Activated CD4-positive, alpha-beta T cell treated with anti-CD3 and anti-CD28 coated beads for 36 hours (primary cell): ENCODE data around the gene SLC25A12. TPM values are rescaled to one million over a fixed set of nuclear protein-coding genes. Genes with fewer than 3 reads are reported as not detected.

ENCODE experiments used
- ATAC-seq: fragments of 200-7000 bp; cut with Tn5 transposase; one replicate; pipeline ENCODE4 v1.10.0; 2021; ENCODE audit warnings: mild to moderate bottlenecking, moderate library complexity
- CTCF ChIA-PET: fragments of 350-600 bp; sonication (Branson Sonifier 250); formaldehyde crosslinking; loops from one replicate; lab custom pipeline; 2021; ENCODE audit warnings: antibody characterized with exemption; lab: Charles Lee
- POLR2A ChIA-PET: fragments of 350-600 bp; sonication (Branson Sonifier 250); formaldehyde crosslinking; loops from one replicate; lab custom pipeline; 2021; ENCODE audit warnings: antibody characterized with exemption, inconsistent platforms; lab: Charles Lee
- DNase-seq: peaks from one replicate; pipeline ENCODE4 v3.0.0-alpha.2; 2020
- H3K27ac Mint-ChIP-seq: one replicate; pipeline ENCODE4 v1.8.0; 2021; ENCODE audit warnings: mixed read lengths
- H3K27me3 Mint-ChIP-seq: one replicate; pipeline ENCODE4 v1.8.0; 2021; ENCODE audit warnings: mixed read lengths
- H3K36me3 Mint-ChIP-seq: one replicate; pipeline ENCODE4 v1.8.0; 2021; ENCODE audit warnings: low read depth, mixed read lengths
- H3K4me1 Mint-ChIP-seq: one replicate; pipeline ENCODE4 v1.8.0; 2021; ENCODE audit warnings: mixed read lengths
- H3K4me3 Mint-ChIP-seq: one replicate; pipeline ENCODE4 v1.8.0; 2021; ENCODE audit warnings: mild to moderate bottlenecking, moderate library complexity, mixed read lengths
- H3K9me3 Mint-ChIP-seq: one replicate; pipeline ENCODE4 v1.8.0; 2021; ENCODE audit warnings: low read depth, mixed read lengths
- intact Hi-C, 2 experiments: fragments of 100-400 bp; cut with DNase I in 1 of 2; cut with micrococcal nuclease in 1 of 2; formaldehyde crosslinking; loops; one replicate each; pipeline versions ENCODE4 v1.14.2 to v1.15.1; 2022 to 2024; cut with DNase I, micrococcal nuclease
- total RNA-seq, 2 experiments: library from RNA; stranded (reverse); gene quantifications; one replicate each; pipeline ENCODE4 v1.2.3, GENCODE V29; 2021

SLC25A12 gene
- total RNA-seq, 2 experiments from 2014 or later = 19.5 to 22.4 TPM

DNA sequence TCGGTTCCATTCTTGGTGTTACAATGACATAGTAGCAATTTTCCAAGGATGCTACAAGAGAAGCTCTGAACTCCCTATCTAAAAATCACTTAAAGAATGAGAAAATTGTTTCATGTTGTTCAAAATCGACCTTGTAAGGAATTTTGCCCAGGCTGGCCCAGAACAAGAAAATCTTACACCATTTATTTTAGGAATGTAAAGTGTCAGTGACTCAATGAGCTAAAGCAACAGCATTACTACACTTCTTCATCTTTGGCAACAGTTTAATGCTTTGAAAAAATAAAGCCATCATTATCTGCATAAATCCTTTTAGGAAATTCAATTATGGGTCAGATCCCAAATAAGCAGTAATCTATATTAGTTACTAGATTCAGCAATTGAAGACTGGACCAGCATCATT, 38.6 kb downstream of the SLC25A12 start:
- intact Hi-C loops = no loop called here
- Mint-ChIP-seq H3K4me1 (no peaks in the 10 kb centered on the region), H3K27ac (no peak overlapping the region), H3K36me3 (peaks cover 20% of the 10 kb centered on the region), H3K4me3 (no peak overlapping the region), H3K27me3 (no peaks in the 10 kb centered on the region), H3K9me3 (no peaks in the 10 kb centered on the region)
- ChIA-PET CTCF (interaction anchor here (0.6 kb wide), 1 partner anchor 12 kb away, joined by 4 read pairs; no protein-coding TSS in a partner anchor), POLR2A (no interaction called here)
- DNase-seq = no peak
- ATAC-seq = no peak

DNA sequence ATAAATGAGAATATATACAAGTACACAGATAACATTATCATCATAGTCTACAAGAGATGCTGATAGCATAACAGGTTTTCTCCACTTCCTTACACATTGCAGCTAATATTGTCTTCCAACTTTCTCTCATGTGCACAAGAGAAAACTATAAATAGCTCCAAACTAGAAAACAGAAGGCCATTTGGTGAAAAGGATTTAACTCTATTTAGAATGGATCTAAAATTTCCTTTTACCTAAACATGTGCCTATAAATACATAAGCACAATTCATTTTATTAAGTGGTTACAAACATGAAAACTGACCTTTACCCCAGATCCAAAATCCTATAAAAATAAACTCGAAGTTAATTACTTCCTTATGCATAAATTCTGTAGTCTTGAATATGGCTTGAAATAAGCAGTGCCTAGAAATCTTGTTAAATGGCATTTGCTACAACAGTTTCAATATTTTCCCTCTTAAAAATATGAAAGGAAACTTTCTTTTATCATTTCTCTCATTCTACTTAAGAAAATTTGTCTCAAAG, 41.6 kb downstream of the SLC25A12 start:
- CTCF ChIA-PET = interaction anchor here (1.1 kb wide), 1 partner anchor 45 kb away, joined by 4 read pairs; no protein-coding TSS in a partner anchor
- ATAC-seq (no peak), DNase-seq (no peak)
- Mint-ChIP-seq H3K4me3 (no peak overlapping the region), H3K9me3 (no peaks in the 10 kb centered on the region), H3K27me3 (no peaks in the 10 kb centered on the region), H3K27ac (no peak overlapping the region), H3K36me3 (peaks cover 27% of the 10 kb centered on the region), H3K4me1 (no peaks in the 10 kb centered on the region)
- POLR2A ChIA-PET = no interaction called here
- intact Hi-C loops = no loop called here

DNA sequence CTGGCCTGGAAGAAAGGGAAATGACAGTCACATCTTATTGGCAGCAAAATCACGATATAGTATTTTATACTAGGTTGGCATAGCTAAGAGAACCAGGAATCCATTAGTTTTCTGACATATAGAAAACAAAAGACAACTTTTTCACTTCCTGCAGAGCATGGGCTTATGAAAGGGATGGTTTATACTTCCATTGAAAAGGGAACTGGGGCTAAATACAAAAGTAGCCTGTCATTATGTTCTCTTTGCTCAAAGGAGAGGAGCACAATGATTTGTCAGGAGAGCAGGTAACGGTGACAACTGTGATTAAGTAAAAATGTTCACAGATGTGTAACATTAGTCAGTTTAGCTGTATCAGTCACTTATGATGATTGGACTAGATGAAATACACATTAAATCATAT, 46.4 kb downstream of the SLC25A12 start:
- no peaks in the 10 kb centered on the region for H3K27me3 Mint-ChIP-seq
- no peak for ATAC-seq
- ChIA-PET CTCF (interaction anchor here (0.7 kb wide), 1 partner anchor 743 kb away, joined by 3 read pairs; no protein-coding TSS in a partner anchor), POLR2A (no interaction called here)
- no peak for DNase-seq
- no peak overlapping the region for H3K4me3 Mint-ChIP-seq
- intact Hi-C loops = no loop called here
- H3K36me3 Mint-ChIP-seq = peaks cover 15% of the 10 kb centered on the region
- H3K9me3 Mint-ChIP-seq = no peaks in the 10 kb centered on the region
- no peak overlapping the region for H3K27ac Mint-ChIP-seq
- H3K4me1 Mint-ChIP-seq = no peaks in the 10 kb centered on the region

DNA sequence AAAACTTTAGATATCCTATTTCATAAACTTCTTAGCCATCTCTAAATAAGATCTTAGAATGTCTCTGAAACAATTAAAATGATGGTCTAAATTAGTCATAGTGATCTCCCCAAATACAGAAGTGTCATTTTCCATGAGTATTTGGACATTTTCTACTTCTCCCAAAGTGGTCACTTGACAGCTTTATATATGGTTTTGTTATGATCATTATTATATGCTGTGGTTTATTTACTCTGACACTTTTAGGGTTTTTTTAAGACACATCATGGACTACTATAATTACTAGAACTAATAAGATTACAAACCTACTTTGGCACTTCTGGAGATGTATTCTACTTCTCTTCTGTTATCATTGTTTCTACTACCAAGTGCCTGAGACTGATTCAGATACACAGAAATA, 47.1 kb downstream of the SLC25A12 start:
- Mint-ChIP-seq H3K27me3 (no peaks in the 10 kb centered on the region), H3K4me3 (no peak overlapping the region), H3K9me3 (no peaks in the 10 kb centered on the region), H3K27ac (no peak overlapping the region), H3K36me3 (peaks cover 17% of the 10 kb centered on the region), H3K4me1 (no peaks in the 10 kb centered on the region)
- intact Hi-C loops = no loop called here
- ATAC-seq = no peak
- ChIA-PET POLR2A (no interaction called here), CTCF (interaction anchor here (0.7 kb wide), 1 partner anchor 744 kb away, joined by 3 read pairs; no protein-coding TSS in a partner anchor)
- no peak for DNase-seq

DNA sequence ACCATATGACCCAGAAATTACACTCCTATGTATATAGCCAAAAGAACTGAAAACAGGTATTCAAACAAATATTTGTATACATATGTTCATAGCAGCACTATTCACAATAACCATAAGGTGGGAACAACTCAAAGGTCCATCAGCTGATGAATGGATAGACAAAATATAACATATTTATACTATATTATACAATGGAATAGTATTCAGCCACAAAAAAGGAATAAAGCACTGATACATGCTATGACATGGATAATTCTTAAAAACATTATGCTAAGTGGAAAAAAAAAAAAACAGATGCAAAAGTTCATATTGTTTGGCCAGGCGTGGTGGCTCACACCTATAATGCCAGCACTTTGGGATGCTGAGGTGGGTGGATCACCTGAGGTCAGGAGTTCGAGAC, 52.0 kb downstream of the SLC25A12 start:
- intact Hi-C loops = no loop called here
- ChIA-PET POLR2A (no interaction called here), CTCF (interaction anchor here (1.4 kb wide), 1 partner anchor 43 kb away, joined by 3 read pairs; no protein-coding TSS in a partner anchor)
- H3K4me1 Mint-ChIP-seq = no peaks in the 10 kb centered on the region
- H3K9me3 Mint-ChIP-seq = no peaks in the 10 kb centered on the region
- DNase-seq (no peak), ATAC-seq (no peak)
- no peak overlapping the region for H3K4me3 Mint-ChIP-seq
- H3K27me3 Mint-ChIP-seq = no peaks in the 10 kb centered on the region
- H3K36me3 Mint-ChIP-seq = peaks cover 33% of the 10 kb centered on the region
- H3K27ac Mint-ChIP-seq = no peak overlapping the region

- CTCF ChIA-PET = no interaction called here
- intact Hi-C loops = no loop called here
- Mint-ChIP-seq H3K27ac (no peak overlapping the region), H3K4me1 (no peaks in the 10 kb centered on the region), H3K9me3 (no peaks in the 10 kb centered on the region), H3K4me3 (no peak overlapping the region), H3K36me3 (peaks cover 64% of the 10 kb centered on the region), H3K27me3 (no peaks in the 10 kb centered on the region)
- ATAC-seq (no peak), DNase-seq (no peak)
- POLR2A ChIA-PET = no interaction called here
Observed at GRCh38 chr2:171837736-171838135, 56.3 kb downstream of the SLC25A12 start.

GRCh38 chr2:171836146-171836910, 57.7 kb downstream of the SLC25A12 start:
- no peaks in the 10 kb centered on the region for H3K4me1 Mint-ChIP-seq
- DNase-seq = no peak
- ATAC-seq = no peak
- H3K36me3 Mint-ChIP-seq = peaks cover 71% of the 10 kb centered on the region
- CTCF ChIA-PET = no interaction called here
- peaks cover 2% of the 10 kb centered on the region for H3K9me3 Mint-ChIP-seq
- intact Hi-C loops = no loop called here
- no peaks in the 10 kb centered on the region for H3K27me3 Mint-ChIP-seq
- H3K4me3 Mint-ChIP-seq = no peak overlapping the region
- no peak overlapping the region for H3K27ac Mint-ChIP-seq
- POLR2A ChIA-PET = interaction anchor here (0.6 kb wide), 1 partner anchor 777 kb away, joined by 4 read pairs; no protein-coding TSS in a partner anchor

GRCh38 chr2:171835386-171835785, 58.7 kb downstream of the SLC25A12 start:
- H3K4me1 Mint-ChIP-seq = no peaks in the 10 kb centered on the region
- ChIA-PET CTCF (no interaction called here), POLR2A (no interaction called here)
- ATAC-seq = no peak
- no peak overlapping the region for H3K4me3 Mint-ChIP-seq
- no peaks in the 10 kb centered on the region for H3K27me3 Mint-ChIP-seq
- peaks cover 73% of the 10 kb centered on the region for H3K36me3 Mint-ChIP-seq
- no peak for DNase-seq
- intact Hi-C loops = no loop called here
- peaks cover 5% of the 10 kb centered on the region for H3K9me3 Mint-ChIP-seq
- H3K27ac Mint-ChIP-seq = no peak overlapping the region

DNA sequence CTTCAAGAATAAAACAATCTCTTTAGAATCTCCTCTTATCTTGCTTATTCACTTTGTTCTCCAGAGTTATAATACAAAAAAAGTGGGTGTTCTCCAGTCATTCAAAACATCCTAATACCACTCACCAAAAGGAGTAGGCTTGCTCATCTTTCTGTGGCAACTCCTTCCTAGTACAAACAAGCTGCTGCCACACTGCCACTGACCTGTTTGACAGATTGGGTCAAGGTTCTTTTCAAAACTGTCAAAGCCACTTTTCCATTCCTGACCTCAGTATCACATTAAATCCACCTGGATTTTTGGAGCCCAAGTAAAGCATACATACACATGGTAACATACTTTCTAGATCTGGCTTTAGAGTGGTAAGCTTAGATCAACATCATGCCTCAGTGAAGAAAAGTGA, 59.8 kb downstream of the SLC25A12 start:
- ATAC-seq = no peak
- no peaks in the 10 kb centered on the region for H3K4me1 Mint-ChIP-seq
- intact Hi-C loops = no loop called here
- H3K9me3 Mint-ChIP-seq = peaks cover 5% of the 10 kb centered on the region
- no peak for DNase-seq
- peaks cover 76% of the 10 kb centered on the region for H3K36me3 Mint-ChIP-seq
- H3K27me3 Mint-ChIP-seq = no peaks in the 10 kb centered on the region
- H3K27ac Mint-ChIP-seq = no peak overlapping the region
- no peak overlapping the region for H3K4me3 Mint-ChIP-seq
- POLR2A ChIA-PET = no interaction called here
- CTCF ChIA-PET = interaction anchor here (1.3 kb wide), 1 partner anchor 43 kb away, joined by 3 read pairs; no protein-coding TSS in a partner anchor

DNA sequence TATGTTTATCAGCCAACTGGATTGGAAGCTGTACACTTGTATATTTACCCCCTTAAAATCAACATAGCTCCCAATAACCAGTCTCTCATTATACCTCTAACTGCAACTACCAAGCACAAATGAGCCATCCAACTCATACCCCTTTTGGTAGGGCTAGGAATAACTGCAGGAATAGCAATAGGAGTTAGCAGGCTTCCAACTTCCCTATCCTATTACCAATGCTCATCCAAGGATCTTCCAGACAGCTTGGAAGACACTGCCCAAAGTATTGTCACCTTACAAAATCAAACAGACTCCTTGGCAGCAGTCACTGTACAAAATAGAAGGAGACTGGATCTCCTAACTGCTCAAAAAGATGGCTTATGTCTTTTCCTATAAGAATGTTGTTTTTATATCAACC, 61.6 kb downstream of the SLC25A12 start:
- no peak for ATAC-seq
- Mint-ChIP-seq H3K27ac (no peak overlapping the region), H3K27me3 (no peaks in the 10 kb centered on the region), H3K4me3 (no peak overlapping the region), H3K9me3 (peaks cover 5% of the 10 kb centered on the region), H3K4me1 (no peaks in the 10 kb centered on the region), H3K36me3 (peaks cover 72% of the 10 kb centered on the region)
- POLR2A ChIA-PET = no interaction called here
- intact Hi-C loops = no loop called here
- CTCF ChIA-PET = interaction anchor here (0.5 to 1.1 kb wide), 2 partner anchors 16 to 40 kb away, joined by 3 read pairs; no protein-coding TSS in a partner anchor
- no peak for DNase-seq

GRCh38 chr2:171830039-171830438, 64.0 kb downstream of the SLC25A12 start:
- H3K9me3 Mint-ChIP-seq = peaks cover 5% of the 10 kb centered on the region
- H3K4me1 Mint-ChIP-seq = no peaks in the 10 kb centered on the region
- no peak overlapping the region for H3K4me3 Mint-ChIP-seq
- ATAC-seq = no peak
- H3K27me3 Mint-ChIP-seq = no peaks in the 10 kb centered on the region
- ChIA-PET CTCF (interaction anchor here (0.6 kb wide), 1 partner anchor 18 kb away, joined by 3 read pairs; no protein-coding TSS in a partner anchor), POLR2A (no interaction called here)
- DNase-seq = no peak
- intact Hi-C loops = no loop called here
- H3K27ac Mint-ChIP-seq = no peak overlapping the region
- H3K36me3 Mint-ChIP-seq = peaks cover 60% of the 10 kb centered on the region

- no peaks in the 10 kb centered on the region for H3K4me1 Mint-ChIP-seq
- ChIA-PET POLR2A (no interaction called here), CTCF (interaction anchor here (0.6 to 2.1 kb wide), 4 partner anchors 8 to 282 kb away, joined by 3 to 5 read pairs (median 4); no protein-coding TSS in a partner anchor)
- H3K4me3 Mint-ChIP-seq = no peak overlapping the region
- intact Hi-C loops = no loop called here
- H3K27me3 Mint-ChIP-seq = no peaks in the 10 kb centered on the region
- DNase-seq (no peak), ATAC-seq (no peak)
- H3K36me3 Mint-ChIP-seq = peaks cover 18% of the 10 kb centered on the region
- H3K27ac Mint-ChIP-seq = no peak overlapping the region
- no peaks in the 10 kb centered on the region for H3K9me3 Mint-ChIP-seq
Observed at GRCh38 chr2:171824086-171824485, 70.0 kb downstream of the SLC25A12 start.
